ENCODE measurements around the gene KRT33A. TPM values are rescaled to one million over a fixed set of nuclear protein-coding genes. Genes with fewer than 3 reads are reported as not detected.

Gene KRT33A
- total and polyA plus RNA-seq, 2 of the 8 experiments (the other 6 are each of a cell fraction or from before 2014, with no cell fraction given): not detected

- H3K79me1 ChIP-seq (ENCODE audit: low read depth, low read length): no peaks in the 10 kb centered on the region
- WGBS, 2 experiments (ENCODE audit: extremely low coverage in 1 of 2, insufficient coverage in 1 of 2, insufficient read length in 1 of 2, insufficient replicate concordance in 2 of 2, low coverage in 1 of 2, low lambda C conversion rate in 2 of 2, missing lambda C conversion rate in 1 of 2): 95% methylated on average over 3 of the region's 3 CpGs; no CpG with 5 or more reads in 1 of the 2 experiments
- no peaks in the 10 kb centered on the region for H3K9me3 ChIP-seq (ENCODE audit: insufficient read depth in 2 of 2, low read depth in 1 of 2, low read length in 1 of 2)
- H3K18ac ChIP-seq (ENCODE audit: extremely low read depth, low read length): no peak overlapping the region
- H2BK5ac ChIP-seq (ENCODE audit: low read depth, low read length): no peak overlapping the region
- no peaks in the 10 kb centered on the region for H3K27me3 ChIP-seq (replicated peaks in 1 of 4; ENCODE audit: control insufficient read depth in 3 of 4, extremely low read depth in 1 of 4, insufficient read depth in 3 of 4, low read length in 3 of 4)
- no peaks in the 10 kb centered on the region for H4K20me1 ChIP-seq (replicated peaks in 1 of 2; ENCODE audit: control insufficient read depth in 1 of 2, insufficient read depth in 2 of 2, low read length in 2 of 2)
- H3K36me3 ChIP-seq (ENCODE audit: control insufficient read depth in 2 of 4, insufficient read depth in 4 of 4, low read length in 3 of 4): no peaks in the 10 kb centered on the region
- H3K14ac ChIP-seq (ENCODE audit: insufficient read length): no peak overlapping the region
- no peak overlapping the region for H4K5ac ChIP-seq (ENCODE audit: insufficient read length, low read depth, low read length)
- no peak overlapping the region for H3K56ac ChIP-seq (replicated peaks; ENCODE audit: insufficient read length, low read depth, low read length)
- H3K9ac ChIP-seq (replicated peaks in 1 of 4; ENCODE audit: extremely low read depth in 1 of 4, low read depth in 3 of 4, low read length in 3 of 4): no peak overlapping the region
- H3K4me2 ChIP-seq (ENCODE audit: insufficient read depth in 1 of 2, low read depth in 2 of 2, low read length in 2 of 2): no peak overlapping the region
- CTCF ChIA-PET (ENCODE audit: partially characterized antibody): interaction anchor here (1.1 to 5.8 kb wide), 4 partner anchors 9 to 315 kb away, joined by 4 to 24 read pairs (median 5); no protein-coding TSS in a partner anchor
- no peak overlapping the region for H2AK5ac ChIP-seq (ENCODE audit: low read depth, low read length)
- no peak overlapping the region for H2BK120ac ChIP-seq (replicated peaks; ENCODE audit: low read depth, low read length)
- H3K4me3 ChIP-seq (ENCODE audit: extremely low read depth in 1 of 4, insufficient read depth in 2 of 4, low read depth in 3 of 4, low read length in 4 of 4): no peak overlapping the region
- H3K79me2 ChIP-seq (ENCODE audit: control insufficient read depth in 1 of 2, insufficient read depth in 2 of 2, low read length in 2 of 2): no peaks in the 10 kb centered on the region
- no peak overlapping the region for H2AFZ ChIP-seq (ENCODE audit: low read length)
- H2BK15ac ChIP-seq (ENCODE audit: low read length): no peak overlapping the region
- no peaks in the 10 kb centered on the region for H3K4me1 ChIP-seq (replicated peaks in 1 of 4; ENCODE audit: control insufficient read depth in 3 of 4, insufficient read depth in 4 of 4, low read length in 3 of 4)
- POLR2A ChIA-PET (ENCODE audit: partially characterized antibody): no interaction called here
- no peak overlapping the region for H4K91ac ChIP-seq (replicated peaks; ENCODE audit: insufficient read length, low read length)
- FAIRE-seq (no peak), DNase-seq (ENCODE audit: low read depth in 1 of 2, low spot score in 2 of 2) (no peak)
- H3K27ac ChIP-seq (ENCODE audit: low read depth, low read length): no peak overlapping the region
- H3K23me2 ChIP-seq (ENCODE audit: low read depth, low read length): no peaks in the 10 kb centered on the region
- H3K23ac ChIP-seq (ENCODE audit: insufficient read length): no peak overlapping the region
- no peak overlapping the region for H3K4ac ChIP-seq (replicated peaks; ENCODE audit: insufficient read length, low read depth, low read length)
- H2BK12ac ChIP-seq (ENCODE audit: low read depth, low read length): no peak overlapping the region
- H2BK20ac ChIP-seq (ENCODE audit: low read length): no peak overlapping the region
- H4K8ac ChIP-seq (ENCODE audit: extremely low read depth, insufficient read depth, low read length): 0 out of 2 replicates have a peak overlapping the region, but pooled peaks have one; percentile 57
- no peak for TF ChIP-seq KDM5A (IDR thresholded peaks at IDR 0.05; ENCODE audit: low read length)
- TF ChIP-seq SIN3A (conservative IDR thresholded peaks at IDR 0.05 in 1 of 2, IDR thresholded peaks at IDR 0.05 in 1 of 2; ENCODE audit: low read depth in 1 of 2, low read length in 2 of 2): no peak
- no peak for TF ChIP-seq EP300 (IDR thresholded peaks at IDR 0.05; ENCODE audit: borderline replicate concordance in 1 of 2, low read depth in 2 of 2, low read length in 2 of 2)
- TF ChIP-seq PHF8 (conservative IDR thresholded peaks at IDR 0.05; ENCODE audit: low read depth, low read length): no peak
- TF ChIP-seq CHD2 (IDR thresholded peaks at IDR 0.05; ENCODE audit: low read length): no peak
- TF ChIP-seq SP1 (IDR thresholded peaks at IDR 0.05; ENCODE audit: low read depth, low read length): no peak
- no peak for TF ChIP-seq NANOG (IDR thresholded peaks at IDR 0.05; ENCODE audit: insufficient read depth, low read depth, low read length, poor library complexity, severe bottlenecking)
Observed at GRCh38 chr17:41333836-41334235, 16.8 kb downstream of the KRT33A start.

Measured in H1 (cell line).